ENCODE measurements around the gene FOXQ1. TPM values are rescaled to one million over a fixed set of nuclear protein-coding genes. Genes with fewer than 3 reads are reported as not detected.
A peak's percentile ranks its signal among the peaks of the same experiment; 100 is the strongest.

The FOXQ1 gene
- total RNA-seq, 1 donor from 2014 or later, result 6.4 TPM

DNA sequence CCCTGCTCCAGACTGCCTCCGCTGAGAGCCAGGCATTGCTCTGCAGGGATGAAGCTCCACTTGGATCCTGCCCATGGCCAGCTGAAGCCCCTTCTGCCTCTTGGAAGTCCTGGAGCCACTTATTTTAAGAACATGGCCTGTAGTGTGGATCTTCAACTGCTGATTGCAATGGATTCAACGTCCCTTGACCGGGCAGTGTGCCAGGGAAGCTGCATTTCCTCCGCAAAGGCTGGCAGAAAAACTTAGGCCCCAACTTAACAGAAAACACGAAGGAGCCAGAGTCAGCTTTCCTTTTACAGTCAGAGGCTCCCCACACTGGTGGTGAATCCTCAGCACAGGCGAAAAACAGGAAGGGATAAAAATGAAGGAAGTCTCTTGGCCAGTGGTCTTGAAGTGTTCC, 26.3 kb upstream of the FOXQ1 start:
- Histone ChIP-seq H3K9me3 (no peaks in the 10 kb centered on the region), H3K4me3 (no peak overlapping the region), H3K36me3 (no peaks in the 10 kb centered on the region), H3K27me3 (no peaks in the 10 kb centered on the region), H3K27ac (no peak overlapping the region), H3K4me1 (no peaks in the 10 kb centered on the region)
- peak in 1 of 2 donors; percentile 40 for DNase-seq (ENCODE audit: extremely low spot score in 2 of 2)
- TF ChIP-seq POLR2AphosphoS5 (IDR thresholded peaks at IDR 0.05; ENCODE audit: insufficient read depth in 1 of 2, low read depth in 1 of 2), result no peak
- no peak for TF ChIP-seq POLR2A (IDR thresholded peaks at IDR 0.05)
- TF ChIP-seq, protein P1, sequence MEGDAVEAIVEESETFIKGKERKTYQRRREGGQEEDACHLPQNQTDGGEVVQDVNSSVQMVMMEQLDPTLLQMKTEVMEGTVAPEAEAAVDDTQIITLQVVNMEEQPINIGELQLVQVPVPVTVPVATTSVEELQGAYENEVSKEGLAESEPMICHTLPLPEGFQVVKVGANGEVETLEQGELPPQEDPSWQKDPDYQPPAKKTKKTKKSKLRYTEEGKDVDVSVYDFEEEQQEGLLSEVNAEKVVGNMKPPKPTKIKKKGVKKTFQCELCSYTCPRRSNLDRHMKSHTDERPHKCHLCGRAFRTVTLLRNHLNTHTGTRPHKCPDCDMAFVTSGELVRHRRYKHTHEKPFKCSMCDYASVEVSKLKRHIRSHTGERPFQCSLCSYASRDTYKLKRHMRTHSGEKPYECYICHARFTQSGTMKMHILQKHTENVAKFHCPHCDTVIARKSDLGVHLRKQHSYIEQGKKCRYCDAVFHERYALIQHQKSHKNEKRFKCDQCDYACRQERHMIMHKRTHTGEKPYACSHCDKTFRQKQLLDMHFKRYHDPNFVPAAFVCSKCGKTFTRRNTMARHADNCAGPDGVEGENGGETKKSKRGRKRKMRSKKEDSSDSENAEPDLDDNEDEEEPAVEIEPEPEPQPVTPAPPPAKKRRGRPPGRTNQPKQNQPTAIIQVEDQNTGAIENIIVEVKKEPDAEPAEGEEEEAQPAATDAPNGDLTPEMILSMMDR (IDR thresholded peaks at IDR 0.05), result no peak
- intact Hi-C loops (cut with DNase I), result no loop called here

DNA sequence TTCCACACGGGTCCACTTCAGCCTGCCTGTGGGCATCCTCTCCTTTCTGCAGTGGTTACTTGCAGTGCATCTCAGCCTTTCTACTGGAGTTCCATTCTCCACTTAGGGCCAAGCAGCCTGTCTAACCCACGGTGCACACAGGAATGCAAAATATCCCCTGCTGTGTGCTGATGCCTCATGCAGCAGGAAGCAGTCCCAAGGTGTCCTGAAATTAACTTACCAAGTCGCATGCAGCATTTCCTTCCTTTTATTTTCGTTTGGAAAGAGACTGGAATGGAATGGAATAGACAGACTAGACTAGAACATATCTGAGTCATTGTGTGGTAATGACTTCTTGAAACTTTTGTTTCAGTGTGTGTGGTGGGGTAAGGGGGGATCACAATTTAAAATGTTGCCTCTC, 25.9 kb upstream of the FOXQ1 start:
- H3K9me3 ChIP-seq, result no peaks in the 10 kb centered on the region
- peak in 1 of 2 donors; percentile 42 for DNase-seq (ENCODE audit: extremely low spot score in 2 of 2)
- H3K4me1 ChIP-seq, result no peaks in the 10 kb centered on the region
- H3K36me3 ChIP-seq, result no peaks in the 10 kb centered on the region
- no peaks in the 10 kb centered on the region for H3K27me3 ChIP-seq
- intact Hi-C loops (cut with DNase I), result no loop called here
- TF ChIP-seq POLR2A (IDR thresholded peaks at IDR 0.05) (no peak), POLR2AphosphoS5 (IDR thresholded peaks at IDR 0.05; ENCODE audit: insufficient read depth in 1 of 2, low read depth in 1 of 2) (no peak)
- TF ChIP-seq, protein P1 (IDR thresholded peaks at IDR 0.05), result no peak
- H3K27ac ChIP-seq, result no peak overlapping the region
- H3K4me3 ChIP-seq, result no peak overlapping the region

DNA sequence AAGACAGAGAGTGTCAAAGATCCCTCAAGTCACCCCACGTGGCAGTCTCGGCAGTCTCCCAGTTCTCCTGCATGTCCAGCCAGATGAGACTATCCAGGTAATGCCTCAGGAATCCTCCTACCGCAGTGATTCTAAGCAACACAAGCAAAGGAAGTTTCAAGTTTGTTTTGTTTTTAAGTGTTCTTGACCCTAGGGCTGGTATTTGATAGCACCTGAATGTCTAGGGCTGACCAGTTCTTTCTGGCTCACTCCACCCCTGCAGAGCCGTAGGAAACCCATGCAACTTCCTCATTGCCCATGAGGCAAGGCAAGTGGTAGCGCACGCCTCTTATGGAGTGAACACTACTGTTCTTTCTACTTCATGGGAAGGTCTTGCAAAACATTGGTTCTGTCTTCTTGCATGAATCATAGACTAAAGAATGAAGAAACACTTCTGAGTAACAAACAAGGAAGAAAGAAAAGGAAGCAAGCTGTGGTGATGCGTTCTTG, 24.8 kb upstream of the FOXQ1 start:
- H3K36me3 ChIP-seq, result no peaks in the 10 kb centered on the region
- peak in 1 of 2 donors; percentile 69 for DNase-seq (ENCODE audit: extremely low spot score in 2 of 2)
- no peak for TF ChIP-seq POLR2A (IDR thresholded peaks at IDR 0.05)
- peak in 1 of 2 donors; percentile 82 for TF ChIP-seq POLR2AphosphoS5 (IDR thresholded peaks at IDR 0.05; ENCODE audit: insufficient read depth in 1 of 2, low read depth in 1 of 2)
- H3K9me3 ChIP-seq, result no peaks in the 10 kb centered on the region
- H3K4me1 ChIP-seq, result no peaks in the 10 kb centered on the region
- intact Hi-C loops (cut with DNase I), result no loop called here
- H3K27me3 ChIP-seq, result no peaks in the 10 kb centered on the region
- H3K4me3 ChIP-seq, result no peak overlapping the region
- H3K27ac ChIP-seq, result no peak overlapping the region

GRCh38 chr6:1290086-1290485, 21.8 kb upstream of the FOXQ1 start:
- intact Hi-C loops (cut with DNase I), result no loop called here
- Histone ChIP-seq H3K4me1 (no peaks in the 10 kb centered on the region), H3K27ac (no peak overlapping the region), H3K9me3 (no peaks in the 10 kb centered on the region), H3K36me3 (no peaks in the 10 kb centered on the region), H3K27me3 (no peaks in the 10 kb centered on the region), H3K4me3 (no peak overlapping the region)
- DNase-seq (ENCODE audit: extremely low spot score in 2 of 2), result peak in 1 of 2 donors; percentile 42
- TF ChIP-seq POLR2A (IDR thresholded peaks at IDR 0.05) (no peak), POLR2AphosphoS5 (IDR thresholded peaks at IDR 0.05; ENCODE audit: insufficient read depth in 1 of 2, low read depth in 1 of 2) (no peak)
- TF ChIP-seq, protein P1 (IDR thresholded peaks at IDR 0.05), result no peak

DNA sequence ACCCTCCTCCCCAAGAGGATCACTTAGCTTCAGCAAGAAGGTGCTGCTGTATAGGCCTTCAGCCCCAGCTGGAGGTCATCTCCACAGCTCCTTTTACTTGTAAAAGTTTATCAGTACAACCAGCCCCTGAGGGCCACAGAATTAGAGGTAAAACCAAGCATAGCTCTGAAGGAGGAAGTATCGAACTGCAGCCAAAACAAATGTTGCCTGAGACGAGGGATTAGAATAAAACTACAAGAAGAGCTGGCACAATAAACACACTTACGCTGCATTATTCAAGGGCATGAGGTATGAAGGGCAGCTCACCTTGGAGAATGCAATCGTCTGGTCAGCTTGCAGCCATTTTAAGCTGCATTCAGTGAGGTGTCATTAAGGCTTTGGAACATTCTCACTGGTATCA, 21.1 kb upstream of the FOXQ1 start:
- DNase-seq (ENCODE audit: extremely low spot score in 2 of 2), result peak in 1 of 2 donors; percentile 22
- H3K4me3 ChIP-seq, result no peak overlapping the region
- H3K27me3 ChIP-seq, result no peaks in the 10 kb centered on the region
- H3K36me3 ChIP-seq, result no peaks in the 10 kb centered on the region
- intact Hi-C loops (cut with DNase I), result no loop called here
- no peaks in the 10 kb centered on the region for H3K9me3 ChIP-seq
- peaks cover 5% of the 10 kb centered on the region for H3K4me1 ChIP-seq
- no peak for TF ChIP-seq POLR2AphosphoS5 (IDR thresholded peaks at IDR 0.05; ENCODE audit: insufficient read depth in 1 of 2, low read depth in 1 of 2)
- TF ChIP-seq POLR2A (IDR thresholded peaks at IDR 0.05), result no peak
- TF ChIP-seq, protein P1 (IDR thresholded peaks at IDR 0.05), result no peak
- no peak overlapping the region for H3K27ac ChIP-seq
